ENCODE data around the gene KRCC1. TPM values are rescaled to one million over a fixed set of nuclear protein-coding genes. Genes with fewer than 3 reads are reported as not detected.
A peak's percentile ranks its signal among the peaks of the same experiment; 100 is the strongest.

The KRCC1 gene
- polyA plus RNA-seq, 3 donors: 10.8 to 31.6 (median 24.7) TPM

DNA sequence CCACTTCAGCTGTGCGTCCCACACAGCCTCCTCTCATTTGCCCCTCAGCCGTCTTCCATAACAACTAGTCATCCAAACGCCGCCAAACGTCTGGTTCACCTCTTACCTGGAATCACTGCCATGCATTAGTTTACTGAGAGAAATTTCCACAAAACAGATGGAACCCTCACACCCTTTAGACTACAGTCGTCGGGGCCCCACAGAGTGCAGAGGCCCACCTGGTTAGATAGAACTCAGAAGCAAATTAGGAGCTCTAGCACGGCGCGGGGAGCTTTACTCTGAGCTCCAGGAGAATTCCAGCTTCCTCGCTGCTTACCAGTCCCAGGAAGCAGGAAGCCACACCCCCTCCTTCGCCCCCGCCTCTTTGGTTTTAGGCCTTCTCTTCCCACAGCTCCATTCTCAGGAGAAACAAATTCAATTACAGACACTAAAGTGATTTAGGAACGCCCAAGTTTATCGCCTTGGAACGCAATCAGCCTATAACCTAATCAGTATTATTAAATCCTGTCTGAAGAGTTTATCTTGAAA lies 48.6 kb downstream of the KRCC1 start:
- no peaks in the 10 kb centered on the region for H4K20me1 ChIP-seq (ENCODE audit: insufficient read depth, low read length)
- H3K79me2 ChIP-seq (ENCODE audit: insufficient read depth, low read length): no peaks in the 10 kb centered on the region
- H3K27me3 ChIP-seq (ENCODE audit: control insufficient read depth in 2 of 2, insufficient read depth in 2 of 2, low read length in 2 of 2): peaks cover 0 to 8% of the 10 kb centered on the region in 2 donors
- peaks cover 0 to 2% (median 0%) of the 10 kb centered on the region in 7 donors for H3K9me3 Mint-ChIP-seq
- no peak overlapping the region for H3K4me3 ChIP-seq (replicated peaks in 1 of 3; ENCODE audit: low read depth in 2 of 3, low read length in 3 of 3)
- H3K27me3 Mint-ChIP-seq (ENCODE audit: low read depth in 3 of 3): peaks cover 8 to 10% (median 8%) of the 10 kb centered on the region in 3 donors
- H3K36me3 Mint-ChIP-seq: no peaks in the 10 kb centered on the region
- 96% methylated on average over 9 of the region's 16 CpGs for WGBS (ENCODE audit: insufficient coverage)
- peaks cover 3 to 8% of the 10 kb centered on the region in 2 donors for H3K4me1 ChIP-seq (ENCODE audit: control insufficient read depth in 1 of 2, insufficient read depth in 2 of 2, low read length in 2 of 2)
- no peaks in the 10 kb centered on the region for H3K36me3 ChIP-seq (replicated peaks in 1 of 2; ENCODE audit: control insufficient read depth in 1 of 2, insufficient read depth in 2 of 2, low read length in 2 of 2)
- no peak overlapping the region for H3K27ac ChIP-seq (ENCODE audit: low read depth in 1 of 2, low read length in 2 of 2)
- no peak overlapping the region for H3K4me2 ChIP-seq (replicated peaks; ENCODE audit: extremely low read depth, low read length, poor library complexity, severe bottlenecking)
- no peak overlapping the region for H3K27ac Mint-ChIP-seq
- no peak overlapping the region for H3K9ac ChIP-seq (ENCODE audit: insufficient read depth, low read length, poor library complexity, severe bottlenecking)
- TF ChIP-seq, protein P1, sequence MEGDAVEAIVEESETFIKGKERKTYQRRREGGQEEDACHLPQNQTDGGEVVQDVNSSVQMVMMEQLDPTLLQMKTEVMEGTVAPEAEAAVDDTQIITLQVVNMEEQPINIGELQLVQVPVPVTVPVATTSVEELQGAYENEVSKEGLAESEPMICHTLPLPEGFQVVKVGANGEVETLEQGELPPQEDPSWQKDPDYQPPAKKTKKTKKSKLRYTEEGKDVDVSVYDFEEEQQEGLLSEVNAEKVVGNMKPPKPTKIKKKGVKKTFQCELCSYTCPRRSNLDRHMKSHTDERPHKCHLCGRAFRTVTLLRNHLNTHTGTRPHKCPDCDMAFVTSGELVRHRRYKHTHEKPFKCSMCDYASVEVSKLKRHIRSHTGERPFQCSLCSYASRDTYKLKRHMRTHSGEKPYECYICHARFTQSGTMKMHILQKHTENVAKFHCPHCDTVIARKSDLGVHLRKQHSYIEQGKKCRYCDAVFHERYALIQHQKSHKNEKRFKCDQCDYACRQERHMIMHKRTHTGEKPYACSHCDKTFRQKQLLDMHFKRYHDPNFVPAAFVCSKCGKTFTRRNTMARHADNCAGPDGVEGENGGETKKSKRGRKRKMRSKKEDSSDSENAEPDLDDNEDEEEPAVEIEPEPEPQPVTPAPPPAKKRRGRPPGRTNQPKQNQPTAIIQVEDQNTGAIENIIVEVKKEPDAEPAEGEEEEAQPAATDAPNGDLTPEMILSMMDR (IDR thresholded peaks at IDR 0.05): no peak
- H3K4me3 Mint-ChIP-seq: no peak overlapping the region
- DNase-seq: no peak
- intact Hi-C loops (cut with micrococcal nuclease): no loop called here
- H3K9me3 ChIP-seq (replicated peaks in 1 of 2; ENCODE audit: control insufficient read depth in 1 of 2, insufficient read depth in 1 of 2, low read length in 2 of 2): no peaks in the 10 kb centered on the region
- no peak overlapping the region for H2AFZ ChIP-seq (ENCODE audit: insufficient read depth, low read depth, low read length, poor library complexity, severe bottlenecking)
- peaks cover 6% of the 10 kb centered on the region for H3K4me1 Mint-ChIP-seq

- H3K9ac ChIP-seq (ENCODE audit: insufficient read depth, low read length, poor library complexity, severe bottlenecking): no peak overlapping the region
- Mint-ChIP-seq H3K36me3 (no peaks in the 10 kb centered on the region), H3K4me1 (peaks cover 9% of the 10 kb centered on the region), H3K27ac (peak overlapping the region in 1 of 7 donors; percentile 44), H3K4me3 (no peak overlapping the region), H3K27me3 (ENCODE audit: low read depth in 3 of 3) (peaks cover 8 to 10% (median 8%) of the 10 kb centered on the region in 3 donors), H3K9me3 (peaks cover 0 to 2% (median 0%) of the 10 kb centered on the region in 7 donors)
- peaks cover 3 to 13% of the 10 kb centered on the region in 2 donors for H3K4me1 ChIP-seq (ENCODE audit: control insufficient read depth in 1 of 2, insufficient read depth in 2 of 2, low read length in 2 of 2)
- H3K36me3 ChIP-seq (replicated peaks in 1 of 2; ENCODE audit: control insufficient read depth in 1 of 2, insufficient read depth in 2 of 2, low read length in 2 of 2): no peaks in the 10 kb centered on the region
- H3K79me2 ChIP-seq (ENCODE audit: insufficient read depth, low read length): no peaks in the 10 kb centered on the region
- H3K4me3 ChIP-seq (replicated peaks in 1 of 3; ENCODE audit: low read depth in 2 of 3, low read length in 3 of 3): no peak overlapping the region
- no peaks in the 10 kb centered on the region for H4K20me1 ChIP-seq (ENCODE audit: insufficient read depth, low read length)
- intact Hi-C loops (cut with micrococcal nuclease): no loop called here
- no peak for DNase-seq
- H3K4me2 ChIP-seq (replicated peaks; ENCODE audit: extremely low read depth, low read length, poor library complexity, severe bottlenecking): no peak overlapping the region
- H3K27ac ChIP-seq (ENCODE audit: low read depth in 1 of 2, low read length in 2 of 2): no peak overlapping the region
- 91% methylated on average over 3 of the region's 6 CpGs for WGBS (ENCODE audit: insufficient coverage)
- TF ChIP-seq, protein P1 (IDR thresholded peaks at IDR 0.05): no peak
- no peaks in the 10 kb centered on the region for H3K9me3 ChIP-seq (replicated peaks in 1 of 2; ENCODE audit: control insufficient read depth in 1 of 2, insufficient read depth in 1 of 2, low read length in 2 of 2)
- H3K27me3 ChIP-seq (ENCODE audit: control insufficient read depth in 2 of 2, insufficient read depth in 2 of 2, low read length in 2 of 2): peaks cover 0 to 8% of the 10 kb centered on the region in 2 donors
- no peak overlapping the region for H2AFZ ChIP-seq (ENCODE audit: insufficient read depth, low read depth, low read length, poor library complexity, severe bottlenecking)
Measured at GRCh38 chr2:88005776-88006175, 49.8 kb downstream of the KRCC1 start.
